CD4-positive, alpha-beta T cell treated with Interleukin-21 for 1 hour (primary cell): ENCODE measurements around the gene YARS2.

Experiments used
- DNase-seq: peaks from one replicate; pipeline ENCODE4 v3.0.0-alpha.2; 2020

Gene YARS2

DNA sequence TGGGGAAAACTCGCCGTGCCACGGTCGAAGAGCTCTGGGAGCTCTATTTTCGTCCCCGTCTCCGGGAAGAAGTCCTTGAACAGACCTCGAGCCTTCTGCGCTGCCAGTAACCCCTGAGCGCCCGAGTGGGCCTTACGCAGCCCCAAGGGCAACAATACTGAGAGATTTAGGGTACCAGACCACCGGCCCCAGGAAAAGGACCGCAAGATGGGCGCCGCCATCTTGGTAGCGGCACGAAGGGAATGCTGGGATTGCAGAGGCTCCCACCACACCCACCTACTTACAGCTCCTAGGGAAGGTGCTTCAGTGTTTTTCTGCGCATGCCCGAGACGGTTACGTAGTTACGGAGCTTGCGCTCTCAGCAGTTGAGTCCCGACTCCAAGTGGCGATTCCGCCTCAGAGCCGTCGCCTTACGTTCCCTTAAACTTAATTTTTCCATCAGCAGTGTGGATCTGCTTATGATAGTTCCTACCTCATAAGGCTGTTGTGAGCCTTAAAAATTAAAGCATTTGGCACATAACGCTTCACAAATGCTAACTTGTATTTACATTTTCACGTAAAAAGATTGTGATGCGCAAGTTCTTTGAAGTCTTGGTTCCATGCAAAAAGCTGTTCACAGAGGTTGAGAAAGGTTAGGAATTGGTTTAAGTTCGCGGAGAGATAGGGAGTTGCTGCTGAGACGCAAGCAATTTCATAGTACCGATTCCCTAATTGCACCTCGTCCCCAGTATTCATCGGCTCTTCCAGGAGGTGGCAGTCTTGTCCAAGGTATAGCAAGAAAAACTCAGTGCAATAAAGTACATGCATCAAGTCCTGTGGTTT, at the start of gene YARS2:
Gene YARS2 (minus strand): TSS at position 244 of the 822 bp plus-strand sequence. CDS start 23 bp downstream, at position 221.
- peak; percentile 92 for DNase-seq

DNA sequence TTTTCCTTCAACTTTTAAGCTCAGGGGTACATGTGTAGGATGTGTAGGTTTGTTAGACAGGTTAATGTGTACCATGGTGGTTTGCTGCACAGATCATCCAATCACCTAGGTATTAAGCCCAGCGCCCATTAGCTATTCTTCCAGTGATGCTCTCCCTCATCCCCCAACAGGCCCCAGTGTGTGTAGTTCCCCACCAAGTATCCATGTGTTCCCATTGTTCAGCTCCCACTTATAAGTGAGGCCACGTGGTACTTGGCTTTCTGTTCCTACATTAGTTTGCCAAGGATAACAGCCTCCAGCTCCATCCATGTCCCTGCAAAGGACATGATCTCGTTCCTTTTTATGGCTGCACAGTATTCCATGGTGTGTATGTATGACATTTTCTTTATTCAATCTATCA, 48.6 kb upstream of the YARS2 start:
- no peak for DNase-seq

DNA sequence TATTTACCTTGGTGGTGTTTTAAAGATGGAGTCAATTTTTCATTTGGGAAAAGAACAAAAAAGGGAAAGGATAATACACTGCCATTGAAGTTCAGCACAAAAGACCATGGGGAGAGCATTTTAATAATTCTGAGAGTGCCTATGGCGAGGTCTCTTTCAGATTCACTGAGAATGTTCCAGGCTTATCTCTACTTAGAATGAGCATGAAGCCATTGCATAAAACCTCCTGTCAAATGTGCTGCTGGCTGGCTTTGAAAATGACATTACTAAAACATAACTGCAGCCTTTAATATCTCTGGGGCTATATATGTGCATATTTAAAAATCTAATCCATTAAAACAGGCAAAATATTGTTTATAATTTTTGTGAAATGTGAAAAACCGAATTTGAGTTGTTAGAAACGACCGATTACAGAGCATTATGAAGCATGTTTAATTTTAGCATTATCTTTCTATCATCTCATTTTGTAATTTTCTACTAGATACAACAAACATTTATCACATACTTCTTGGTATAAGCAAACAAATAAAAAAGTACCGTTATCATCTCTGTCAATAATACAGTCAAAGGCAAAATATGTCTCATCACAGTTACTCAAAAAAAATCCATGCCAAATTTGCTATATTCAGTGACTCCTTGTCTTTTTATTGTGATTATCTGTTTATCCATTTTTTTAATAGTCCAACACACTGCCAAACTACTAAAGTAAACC, 45.7 kb upstream of the YARS2 start:
- DNase-seq = no peak

- DNase-seq = no peak
These were observed 38.6 kb upstream of the YARS2 start for GRCh38 chr12:32794281-32794680.

DNA sequence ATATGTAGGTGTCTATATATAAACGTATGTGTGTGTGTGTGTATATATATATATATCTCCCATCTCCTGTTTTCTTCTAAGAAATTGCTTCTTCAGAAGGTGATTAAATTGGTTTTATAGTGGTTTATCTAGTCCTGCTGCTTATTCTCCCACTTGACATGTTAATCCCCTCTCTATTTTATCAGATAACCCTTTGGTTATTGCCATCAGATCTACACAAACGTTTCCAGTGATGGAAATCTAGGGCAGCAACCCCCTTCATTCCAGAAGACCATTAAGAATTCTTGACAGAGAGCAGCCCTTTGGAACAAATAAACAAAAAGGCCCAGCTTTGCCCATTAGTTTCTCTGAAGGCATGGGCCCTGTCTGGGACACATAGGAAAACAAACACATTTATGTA, 34.2 kb upstream of the YARS2 start:
- no peak for DNase-seq

- DNase-seq = no peak
These were observed 33.7 kb upstream of the YARS2 start for GRCh38 chr12:32789446-32789845.

GRCh38 chr12:32788405-32788804, 32.7 kb upstream of the YARS2 start:
- no peak for DNase-seq

GRCh38 chr12:32785557-32785956, 29.9 kb upstream of the YARS2 start:
- DNase-seq = no peak

GRCh38 chr12:32783029-32783428, 27.3 kb upstream of the YARS2 start:
- DNase-seq = no peak

- no peak for DNase-seq
These were observed 24.4 kb upstream of the YARS2 start for GRCh38 chr12:32780071-32780470.

- DNase-seq = no peak
These were observed 22.0 kb upstream of the YARS2 start for GRCh38 chr12:32777691-32778175.

- no peak for DNase-seq
These were observed 21.5 kb upstream of the YARS2 start for GRCh38 chr12:32777159-32777558.

DNA sequence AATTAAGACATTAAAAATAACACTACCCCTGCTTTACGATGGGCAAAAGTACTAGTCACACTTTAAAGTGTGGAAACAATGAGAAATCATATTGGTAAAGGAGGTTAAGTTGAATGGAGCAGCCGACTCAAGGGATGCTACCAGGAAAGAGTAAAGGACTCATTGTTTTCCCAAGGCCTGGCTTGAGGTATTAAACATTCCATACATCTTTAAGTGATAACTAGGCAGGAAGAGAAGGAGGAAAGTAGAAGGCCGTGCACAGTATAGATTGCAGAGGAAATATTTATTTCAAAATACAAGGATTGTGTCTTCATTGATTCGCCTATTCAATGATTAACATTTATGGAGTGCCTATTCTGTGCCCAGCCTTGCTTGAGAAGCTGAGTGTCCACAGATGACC, 20.6 kb upstream of the YARS2 start:
- no peak for DNase-seq

- DNase-seq = no peak
These were observed 18.0 kb upstream of the YARS2 start for GRCh38 chr12:32773691-32774090.

- DNase-seq = no peak
These were observed 14.4 kb upstream of the YARS2 start for GRCh38 chr12:32770141-32770540.

DNA sequence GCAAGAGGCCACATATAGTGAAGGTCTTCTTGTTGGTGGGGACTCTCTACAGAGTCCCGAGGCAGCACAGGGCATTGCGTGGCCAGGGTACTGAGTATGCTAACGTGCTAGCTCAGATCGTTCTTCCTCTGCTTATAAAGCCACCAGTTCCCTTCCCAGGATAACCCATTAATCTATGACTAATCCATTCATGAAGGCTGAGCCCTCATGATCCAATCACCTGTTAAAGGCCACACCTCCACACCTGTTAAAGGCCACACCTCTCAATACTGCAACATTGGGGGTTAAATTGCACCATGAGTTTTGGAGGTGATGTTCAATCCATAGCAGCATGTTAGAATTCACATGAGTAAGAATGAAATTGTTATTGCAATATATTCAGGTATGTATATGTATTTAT, 12.8 kb upstream of the YARS2 start:
- DNase-seq = no peak

GRCh38 chr12:32765906-32766305, 10.2 kb upstream of the YARS2 start:
- no peak for DNase-seq

DNA sequence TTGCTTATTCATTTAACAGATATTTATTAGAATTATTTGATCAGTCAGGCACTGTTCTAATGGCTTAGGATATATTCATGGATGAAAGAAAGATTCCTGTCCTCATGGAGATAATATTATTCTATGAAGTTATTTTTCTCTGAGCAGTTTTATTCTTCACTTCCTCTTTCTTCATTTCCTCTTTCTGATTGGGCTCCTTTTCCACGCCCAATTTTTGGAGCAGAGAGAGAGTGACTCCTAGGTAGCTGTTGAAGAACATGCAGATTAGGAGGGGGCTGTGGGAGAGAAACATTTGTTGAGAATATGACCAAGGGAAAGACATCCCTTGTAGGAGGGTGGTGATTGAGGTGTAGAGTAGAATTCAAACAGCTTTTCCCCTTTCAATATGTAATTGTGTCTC, 6.0 kb upstream of the YARS2 start:
- no peak for DNase-seq

- no peak for DNase-seq
These were observed 1.5 kb upstream of the YARS2 start for GRCh38 chr12:32757157-32757556.

DNA sequence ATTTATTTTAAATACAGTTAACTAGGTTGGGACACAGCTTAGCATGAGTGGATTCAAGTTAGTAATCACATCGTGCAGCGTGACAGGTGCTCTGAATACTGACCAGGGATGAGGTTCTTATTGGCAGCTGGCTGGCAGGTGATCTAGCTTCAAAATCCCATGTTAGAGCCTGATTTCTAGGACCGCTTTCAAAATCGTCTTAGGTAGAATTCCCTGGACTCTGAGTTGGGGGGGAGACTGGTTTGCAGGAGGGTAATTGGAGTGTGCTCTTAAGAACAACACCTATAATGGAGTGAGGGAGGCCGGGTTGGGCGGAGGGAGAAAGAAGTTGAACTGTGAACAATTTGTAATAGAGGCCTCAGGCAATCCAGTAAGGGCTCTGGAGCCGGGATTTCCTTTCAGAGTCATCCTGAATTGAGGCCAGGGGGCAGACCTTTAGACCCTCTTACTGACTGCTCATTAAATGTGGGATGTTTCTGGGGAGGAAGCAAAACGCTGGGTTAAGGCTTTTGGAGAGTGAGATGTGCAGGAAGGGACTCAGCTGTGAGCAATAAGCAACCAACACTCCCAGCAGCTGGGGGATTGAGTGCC, 874 bp upstream of the YARS2 start:
- DNase-seq = no peak

GRCh38 chr12:32755051-32755653, 545 bp downstream of the YARS2 start:
- peak; percentile 77 for DNase-seq

DNA sequence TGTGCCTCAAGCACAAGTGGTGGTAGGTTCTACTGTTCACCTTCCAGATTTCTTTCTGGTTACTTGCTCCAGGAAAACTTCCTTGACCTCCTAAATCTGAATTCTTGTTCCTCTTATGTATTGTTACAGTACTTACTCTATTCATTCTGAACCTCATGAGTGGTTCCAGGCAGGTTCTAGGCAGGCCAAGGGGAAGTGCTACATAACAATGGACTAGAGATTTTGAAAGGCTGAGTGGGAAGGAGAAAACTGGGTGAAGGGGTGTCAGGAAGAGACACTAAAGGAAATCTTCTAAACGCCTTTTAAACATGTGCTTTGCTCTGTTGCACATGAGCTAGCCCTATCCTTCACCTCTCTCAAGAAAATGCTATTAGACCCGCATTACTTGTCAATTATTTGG, 1.6 kb downstream of the YARS2 start:
- DNase-seq = no peak

DNA sequence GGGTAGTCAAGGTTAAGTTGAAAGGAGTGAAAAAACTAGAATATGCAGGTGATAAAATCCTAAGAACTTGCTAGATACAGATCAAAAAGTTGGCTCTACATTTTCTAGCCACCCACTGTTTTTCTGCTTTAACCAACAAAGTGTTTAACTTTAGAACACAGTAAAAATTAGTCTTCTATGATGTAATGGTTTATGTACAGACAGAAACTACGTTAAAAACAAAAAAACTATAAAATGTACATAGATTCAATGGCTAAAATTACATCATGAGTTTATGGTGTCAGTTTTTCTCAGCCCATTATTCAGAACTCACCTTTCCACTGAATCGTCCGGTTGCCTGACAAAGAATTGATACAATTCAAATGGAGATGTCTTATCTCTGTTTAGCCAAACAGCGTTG, 2.1 kb downstream of the YARS2 start:
- no peak for DNase-seq
